ENCODE measurements around the gene TXNRD2. TPM values are rescaled to one million over a fixed set of nuclear protein-coding genes. Genes with fewer than 3 reads are reported as not detected.

Gene TXNRD2
- total RNA-seq, 4 donors from 2014 or later: 34.8 to 40.6 (median 37.8) TPM

GRCh38 chr22:19902245-19902715 is 39.3 kb downstream of the TXNRD2 start:
- Histone ChIP-seq H3K4me3 (no peak overlapping the region), H3K36me3 (peaks cover 0 to 83% (median 0%) of the 10 kb centered on the region in 3 donors), H3K4me1 (no peaks in the 10 kb centered on the region), H3K9me3 (no peaks in the 10 kb centered on the region), H3K27ac (no peak overlapping the region), H3K27me3 (no peaks in the 10 kb centered on the region)
- TF ChIP-seq EP300 (IDR thresholded peaks at IDR 0.05) (no peak), CTCF (IDR thresholded peaks at IDR 0.05) (no peak), POLR2A (IDR thresholded peaks at IDR 0.05) (no peak)
- no peak for DNase-seq (ENCODE audit: low spot score in 2 of 2)
- WGBS, 2 donors: 76% methylated on average over 5 to 6 of the region's 7 CpGs

DNA sequence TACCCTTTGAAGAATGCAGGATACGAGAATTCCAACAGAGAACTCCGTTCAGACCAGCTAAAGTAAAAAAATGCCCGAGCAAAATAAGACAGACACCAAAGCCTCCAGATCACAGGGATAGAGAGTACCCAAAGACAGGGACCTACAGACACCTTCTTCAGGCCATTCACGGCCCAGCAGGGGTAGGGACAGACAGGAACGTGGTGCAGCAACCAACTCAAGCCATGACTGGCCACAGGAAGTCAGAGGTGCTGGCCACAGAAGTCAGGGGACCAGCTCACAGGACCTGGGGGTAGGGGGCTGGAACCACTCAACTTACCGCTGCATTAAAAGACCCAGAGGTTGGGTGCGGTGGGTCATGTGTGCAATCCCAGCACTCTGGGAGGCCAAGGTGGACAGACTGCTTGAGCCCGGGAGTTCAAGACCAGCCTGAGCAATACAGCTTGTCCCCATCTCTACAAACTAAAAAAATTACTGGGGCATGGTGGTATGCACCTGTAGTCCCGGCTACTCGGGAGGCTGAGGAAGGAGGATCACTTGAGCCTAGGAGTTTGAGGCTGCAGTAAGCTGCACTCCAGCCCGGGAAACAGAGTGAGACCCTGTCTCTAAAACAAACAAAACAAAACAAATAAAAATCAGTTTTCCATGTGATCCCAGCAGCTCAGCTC is 39.9 kb downstream of the TXNRD2 start:
- no peaks in the 10 kb centered on the region for H3K4me1 ChIP-seq
- TF ChIP-seq POLR2A (IDR thresholded peaks at IDR 0.05) (no peak), EP300 (IDR thresholded peaks at IDR 0.05) (no peak), CTCF (IDR thresholded peaks at IDR 0.05) (no peak)
- DNase-seq (ENCODE audit: low spot score in 2 of 2): no peak
- no peak overlapping the region for H3K4me3 ChIP-seq
- WGBS, 2 donors: 79 to 84% methylated on average over 11 of the region's 11 CpGs
- no peaks in the 10 kb centered on the region for H3K27me3 ChIP-seq
- peaks cover 0 to 83% (median 0%) of the 10 kb centered on the region in 3 donors for H3K36me3 ChIP-seq
- H3K27ac ChIP-seq: no peak overlapping the region
- H3K9me3 ChIP-seq: no peaks in the 10 kb centered on the region

GRCh38 chr22:19900707-19901436 is 40.7 kb downstream of the TXNRD2 start:
- Histone ChIP-seq H3K36me3 (peaks cover 0 to 88% (median 0%) of the 10 kb centered on the region in 3 donors), H3K4me3 (no peak overlapping the region), H3K4me1 (no peaks in the 10 kb centered on the region), H3K9me3 (no peaks in the 10 kb centered on the region), H3K27me3 (no peaks in the 10 kb centered on the region), H3K27ac (no peak overlapping the region)
- TF ChIP-seq POLR2A (IDR thresholded peaks at IDR 0.05) (no peak), CTCF (IDR thresholded peaks at IDR 0.05) (no peak), EP300 (IDR thresholded peaks at IDR 0.05) (no peak)
- 71 to 90% methylated on average over 4 to 12 of the region's 13 CpGs for WGBS, 2 donors
- no peak for DNase-seq (ENCODE audit: low spot score in 2 of 2)

GRCh38 chr22:19898831-19899567 is 42.6 kb downstream of the TXNRD2 start:
- no peak for TF ChIP-seq POLR2A (IDR thresholded peaks at IDR 0.05)
- no peak for TF ChIP-seq EP300 (IDR thresholded peaks at IDR 0.05)
- TF ChIP-seq CTCF (IDR thresholded peaks at IDR 0.05): no peak
- Histone ChIP-seq H3K36me3 (peaks cover 0 to 92% (median 0%) of the 10 kb centered on the region in 3 donors), H3K4me3 (no peak overlapping the region)

More at GRCh38 chr22:19898831-19899567, 42.6 kb downstream of the TXNRD2 start:
- Histone ChIP-seq H3K4me1 (no peaks in the 10 kb centered on the region), H3K27me3 (no peaks in the 10 kb centered on the region), H3K9me3 (no peaks in the 10 kb centered on the region), H3K27ac (no peak overlapping the region)
- WGBS, 2 donors: 87 to 88% methylated on average over 9 to 16 of the region's 16 CpGs
- no peak for DNase-seq (ENCODE audit: low spot score in 2 of 2)

Data from tibial nerve (tissue), 4 donors.